Fibroblast of lung (primary cell): Measurements from ENCODE around the gene SLC4A5. TPM values are rescaled to one million over a fixed set of nuclear protein-coding genes. Genes with fewer than 3 reads are reported as not detected.
A peak's percentile ranks its signal among the peaks of the same experiment; 100 is the strongest.
"Not testable (repeated sequence)": the region's sequence is repeated elsewhere in the genome, so short reads cannot be mapped to it uniquely, and the experiment has no call there.

Experiments used
- DNase-seq, 2 donors: peaks; one replicate each; pipeline versions ENCODE4 v3.0.0 to v3.0.0-alpha.2; 2010; ENCODE audit warnings: low read depth in 2 of 2
- H2AFZ ChIP-seq: 2 replicates; pipeline ENCODE4 v1.5.1; 2012; ENCODE audit warnings: low read length, control low read depth, inconsistent platforms
- H3K27ac ChIP-seq: 2 replicates; pipeline ENCODE4 v1.5.1; 2011; ENCODE audit warnings: low read length, control low read depth; ENCODE audit not compliant: insufficient read depth
- H3K27me3 ChIP-seq: 2 replicates; pipeline ENCODE4 v1.5.1; 2011; ENCODE audit warnings: mild to moderate bottlenecking, low read length; ENCODE audit not compliant: control insufficient read depth, insufficient read depth
- H3K36me3 ChIP-seq: 2 replicates; pipeline ENCODE4 v1.5.1; 2011; ENCODE audit warnings: low read length; ENCODE audit not compliant: control insufficient read depth, insufficient read depth
- H3K4me1 ChIP-seq: 2 replicates; pipeline ENCODE4 v1.5.1; 2011; ENCODE audit warnings: low read length; ENCODE audit not compliant: control insufficient read depth, insufficient read depth; ENCODE audit errors: extremely low read depth
- H3K4me2 ChIP-seq: 2 replicates; pipeline ENCODE4 v1.5.1; 2011; ENCODE audit warnings: low read length, control low read depth; ENCODE audit not compliant: insufficient read depth; ENCODE audit errors: extremely low read depth
- H3K4me3 ChIP-seq, 4 experiments: fragments of 200-600 bp in 1 of 4; sonication (generic) in 1 of 4; replicated peaks in 1 of 4; 2 replicates each; pipeline ENCODE4 v1.5.1; 2011 to 2016; ENCODE audit warnings: low read length in 4 of 4, low read depth in 3 of 4, mild to moderate bottlenecking in 3 of 4, control low read depth in 2 of 4, inconsistent platforms in 1 of 4, mixed read lengths in 1 of 4; ENCODE audit not compliant: insufficient read depth in 1 of 4; ENCODE audit errors: control extremely low read depth in 1 of 4
- H3K79me2 ChIP-seq: 2 replicates; pipeline ENCODE4 v1.5.1; 2012; ENCODE audit warnings: mild to moderate bottlenecking, low read length, inconsistent platforms; ENCODE audit not compliant: control insufficient read depth, insufficient read depth
- H3K9ac ChIP-seq: 2 replicates; pipeline ENCODE4 v1.5.1; 2011; ENCODE audit warnings: mild to moderate bottlenecking, low read length, control low read depth; ENCODE audit not compliant: insufficient read depth
- H3K9me3 ChIP-seq: 2 replicates; pipeline ENCODE4 v1.5.1; 2012; ENCODE audit warnings: low read depth, low read length; ENCODE audit not compliant: control insufficient read depth, insufficient read depth
- H4K20me1 ChIP-seq: 2 replicates; pipeline ENCODE4 v1.5.1; 2011; ENCODE audit warnings: low read length; ENCODE audit not compliant: control insufficient read depth, insufficient read depth; ENCODE audit errors: extremely low read depth
- CTCF ChIP-seq, 2 donors: IDR thresholded peaks in 1 of 2; conservative IDR thresholded peaks in 1 of 2; 1 replicate in 1 of 2; 2 replicates in 1 of 2; pipeline ENCODE4 v1.5.1; 2011 to 2012; ENCODE audit warnings: low read length in 2 of 2, control low read depth in 1 of 2, inconsistent platforms in 1 of 2, low read depth in 1 of 2, mild to moderate bottlenecking in 1 of 2
- EZH2 ChIP-seq: IDR thresholded peaks from 2 replicates; pipeline ENCODE4 v1.5.1; 2012; ENCODE audit warnings: low read length, control low read depth, mild to moderate bottlenecking; ENCODE audit errors: missing control alignments
- polyA plus RNA-seq, 2 donors: library from polyadenylated mRNA; depleted of rRNA in 1 of 2; stranded (reverse) in 1 of 2; unstranded in 1 of 2; fragments of >200 nt; gene quantifications; 2 replicates each; pipeline ENCODE4 v1.2.1, GENCODE V29; 2011 to 2012; ENCODE audit warnings: missing spikeins in 1 of 2
- total RNA-seq: library from RNA; depleted of rRNA; stranded (reverse); fragments of >200 nt; gene quantifications from 2 replicates; pipeline ENCODE4 v1.2.1, GENCODE V29; 2014

The SLC4A5 gene
- total and polyA plus RNA-seq, 2 donors (not counting 1 experiment from before 2014, with no cell fraction given): 0.12 to 0.17 TPM

DNA sequence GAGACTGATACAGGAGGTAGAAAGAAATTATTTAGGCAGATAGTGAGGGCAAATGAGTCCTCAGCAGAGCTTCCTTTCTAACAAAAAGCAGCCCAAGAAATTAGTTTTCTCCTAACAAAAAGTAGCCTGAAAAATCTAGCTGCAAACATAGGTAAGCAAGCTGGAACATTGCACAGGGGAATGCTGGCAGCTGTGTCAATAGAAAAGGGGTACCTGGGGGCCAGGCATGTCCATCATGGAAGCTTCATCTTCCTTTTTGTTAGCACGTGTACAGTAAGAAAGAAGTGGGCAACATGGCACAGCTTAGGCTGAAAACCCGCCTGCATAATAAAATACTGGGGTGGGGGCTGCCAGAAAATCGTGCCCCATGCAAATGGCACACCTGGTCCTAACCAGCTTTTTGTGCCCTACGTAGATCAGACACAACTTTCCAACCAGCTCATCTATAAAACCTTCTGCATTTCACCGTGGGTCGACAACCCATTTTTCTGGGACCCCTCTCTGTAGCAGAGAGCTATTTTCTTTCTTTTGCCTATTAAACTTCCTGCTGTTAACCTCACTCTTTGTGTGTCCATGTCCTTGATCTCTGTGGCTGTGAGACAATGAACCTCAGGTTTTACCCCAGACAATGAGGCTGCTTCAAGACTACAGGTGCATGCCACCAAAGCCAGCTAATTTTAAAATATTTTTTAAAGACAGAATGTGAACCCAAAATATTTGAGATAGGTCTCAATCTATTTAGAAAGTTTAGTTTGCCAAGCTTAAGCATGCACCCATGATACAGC, 151.4 kb downstream of the SLC4A5 start:
- no peaks in the 10 kb centered on the region for H3K9me3 ChIP-seq
- H3K27ac ChIP-seq: no peak overlapping the region
- H3K4me2 ChIP-seq: no peak overlapping the region
- no peak for DNase-seq
- no peaks in the 10 kb centered on the region for H3K79me2 ChIP-seq
- H4K20me1 ChIP-seq: no peaks in the 10 kb centered on the region
- H3K9ac ChIP-seq: no peak overlapping the region
- H3K27me3 ChIP-seq: no peaks in the 10 kb centered on the region
- H3K4me3 ChIP-seq: no peak overlapping the region
- peaks cover 3% of the 10 kb centered on the region for H3K4me1 ChIP-seq
- H3K36me3 ChIP-seq: no peaks in the 10 kb centered on the region
- no peak overlapping the region for H2AFZ ChIP-seq
- TF ChIP-seq CTCF (conservative IDR thresholded peaks at IDR 0.05 in 1 of 2, IDR thresholded peaks at IDR 0.05 in 1 of 2; ENCODE audit: low read depth in 1 of 2, low read length in 2 of 2) (no peak), EZH2 (no peak)

DNA sequence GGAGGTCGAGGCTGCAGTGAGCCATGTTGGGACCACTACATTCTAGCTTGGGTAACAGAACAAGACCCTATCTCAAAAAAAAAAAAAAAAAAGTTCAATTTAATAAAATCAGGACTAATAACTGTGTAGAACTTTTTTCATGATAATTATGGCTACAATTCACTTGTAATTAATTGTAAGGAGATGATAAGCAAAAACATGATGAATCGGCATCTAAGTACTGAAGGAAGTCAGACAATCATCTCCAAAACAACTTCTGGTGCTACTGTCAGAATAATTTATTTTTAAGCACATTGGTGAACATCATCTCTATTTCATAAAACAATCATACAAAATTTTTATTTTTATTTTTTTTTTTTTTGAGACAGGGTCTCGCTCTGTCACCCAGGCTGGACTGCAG, 154.5 kb downstream of the SLC4A5 start:
- no peak overlapping the region for H3K4me2 ChIP-seq
- H3K36me3 ChIP-seq: no peaks in the 10 kb centered on the region
- no peak for TF ChIP-seq CTCF (conservative IDR thresholded peaks at IDR 0.05 in 1 of 2, IDR thresholded peaks at IDR 0.05 in 1 of 2; ENCODE audit: low read depth in 1 of 2, low read length in 2 of 2)
- no peak for TF ChIP-seq EZH2
- H4K20me1 ChIP-seq: no peaks in the 10 kb centered on the region
- H3K4me1 ChIP-seq: peaks cover 3% of the 10 kb centered on the region
- H3K9ac ChIP-seq: no peak overlapping the region
- H3K9me3 ChIP-seq: no peaks in the 10 kb centered on the region
- H3K27me3 ChIP-seq: peaks cover 3% of the 10 kb centered on the region
- no peak overlapping the region for H2AFZ ChIP-seq
- H3K27ac ChIP-seq: no peak overlapping the region
- no peak overlapping the region for H3K4me3 ChIP-seq
- DNase-seq: no peak
- H3K79me2 ChIP-seq: no peaks in the 10 kb centered on the region

DNA sequence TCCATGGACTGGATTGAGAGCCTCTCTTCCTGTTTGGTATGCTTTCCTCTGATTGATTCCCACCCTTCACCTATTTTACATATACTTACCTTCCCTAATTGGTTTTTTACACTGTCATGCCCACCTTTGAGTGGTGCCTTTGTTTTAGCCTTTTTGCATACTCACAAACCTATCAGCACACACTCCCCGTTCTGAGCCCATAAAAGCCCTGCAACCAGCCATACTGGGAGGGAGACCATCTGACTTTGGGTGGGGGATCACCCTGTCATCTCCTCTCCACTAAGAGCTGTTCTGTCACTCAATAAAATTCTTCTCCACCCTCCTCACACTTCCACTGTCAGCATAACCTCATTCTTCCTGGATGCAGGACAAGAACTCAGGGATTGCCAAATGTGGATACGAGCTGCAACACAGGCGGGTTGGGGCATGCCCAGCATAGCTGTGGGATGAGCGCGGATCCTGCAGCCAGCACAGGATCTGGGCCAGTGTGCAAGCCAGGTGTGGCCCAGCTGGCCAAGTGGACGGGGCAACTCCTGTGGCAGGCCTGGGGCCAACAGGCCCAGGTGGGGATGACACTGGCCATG, 155.1 kb downstream of the SLC4A5 start:
- DNase-seq: peak; percentile 76 to 82
- Histone ChIP-seq H3K27me3 (peaks cover 3% of the 10 kb centered on the region), H3K27ac (no peak overlapping the region), H2AFZ (no peak overlapping the region), H3K36me3 (no peaks in the 10 kb centered on the region), H3K4me3 (no peak overlapping the region), H4K20me1 (no peaks in the 10 kb centered on the region), H3K9me3 (no peaks in the 10 kb centered on the region), H3K79me2 (no peaks in the 10 kb centered on the region), H3K4me1 (peaks cover 3% of the 10 kb centered on the region), H3K9ac (no peak overlapping the region), H3K4me2 (no peak overlapping the region)
- TF ChIP-seq EZH2 (no peak), CTCF (conservative IDR thresholded peaks at IDR 0.05 in 1 of 2, IDR thresholded peaks at IDR 0.05 in 1 of 2; ENCODE audit: low read depth in 1 of 2, low read length in 2 of 2) (no peak)

- H3K9ac ChIP-seq, H3K79me2 ChIP-seq, H2AFZ ChIP-seq, H3K27ac ChIP-seq, H3K9me3 ChIP-seq, DNase-seq, H3K4me1 ChIP-seq, H3K4me2 ChIP-seq, H3K27me3 ChIP-seq, H3K36me3 ChIP-seq, H4K20me1 ChIP-seq, H3K4me3 ChIP-seq: not testable (repeated sequence)
Observed at GRCh38 chr2:74186706-74187105, 156.5 kb downstream of the SLC4A5 start.
